GM12878 (cell line): ENCODE results near the gene MORF4L2. TPM values are rescaled to one million over a fixed set of nuclear protein-coding genes. Genes with fewer than 3 reads are reported as not detected.
A peak's percentile ranks its signal among the peaks of the same experiment; 100 is the strongest.

Experiments used
- JUND ChIP-seq: IDR thresholded peaks from 2 replicates; pipeline ENCODE4 v1.6.1; 2012; ENCODE audit warnings: low read depth, mild to moderate bottlenecking, low read length, improper control_type of control experiment, moderate library complexity
- NFXL1 ChIP-seq: fragments of 450-650 bp; IDR thresholded peaks from 2 replicates; pipeline ENCODE4 v1.6.1; 2017; ENCODE audit warnings: antibody characterized with exemption, mild to moderate bottlenecking, borderline replicate concordance
- RBBP5 ChIP-seq: fragments of 200-600 bp; sonication (generic); conservative IDR thresholded peaks from 2 replicates; pipeline ENCODE4 v1.6.1; 2016
- SMAD5 ChIP-seq: IDR thresholded peaks from 2 replicates; pipeline ENCODE4 v1.6.1; 2016; ENCODE audit warnings: antibody characterized with exemption, low read depth
- ZNF217 ChIP-seq: fragments of 450-650 bp; IDR thresholded peaks from 2 replicates; pipeline ENCODE4 v1.6.1; 2017; ENCODE audit warnings: antibody characterized with exemption, mild to moderate bottlenecking
- polyA plus RNA-seq, 11 experiments: library from polyadenylated mRNA; depleted of rRNA in 4 of 11; unstranded in 6 of 11; stranded (reverse) in 5 of 11; fragments of >200 nt; fragmentation: Nextera tagmentation in 4 of 11; fragmentation: Illumina TruSeq in 1 of 11; extraction: Ambion mirVana in 4 of 11; extraction: Trizol in 1 of 11; gene quantifications; 1 replicate in 1 of 11; 2 replicates in 10 of 11; pipeline versions ENCODE4 v1.2.1 to v1.2.3, GENCODE V29; 2011 to 2016; ENCODE audit warnings: inconsistent platforms in 2 of 11, missing spikeins in 2 of 11, low read depth in 1 of 11
- total RNA-seq, 4 experiments: library from RNA; depleted of rRNA in 3 of 4; stranded (reverse); fragments of >200 nt in 3 of 4; fragmentation: Illumina TruSeq in 1 of 4; extraction: Trizol in 1 of 4; gene quantifications; 2 replicates each; pipeline versions ENCODE4 v1.2.1 to v1.2.3, GENCODE V29; 2013 to 2021
- TF ChIP-seq, protein P1 (sequence below): IDR thresholded peaks from 2 replicates; pipeline ENCODE4 v1.6.1; 2011; ENCODE audit warnings: low read depth, low read length, improper control_type of control experiment, borderline replicate concordance
- TF ChIP-seq, protein P2 (sequence below): IDR thresholded peaks from 2 replicates; pipeline ENCODE4 v1.6.1; 2012; ENCODE audit warnings: improper control_type of control experiment, low read depth, low read length; ENCODE audit not compliant: insufficient replicate concordance

MORF4L2 gene
- total and polyA plus RNA-seq, 10 of the 15 experiments (the other 5 are each of a cell fraction or from before 2014, with no cell fraction given), result 118 to 311 (median 199) TPM

DNA sequence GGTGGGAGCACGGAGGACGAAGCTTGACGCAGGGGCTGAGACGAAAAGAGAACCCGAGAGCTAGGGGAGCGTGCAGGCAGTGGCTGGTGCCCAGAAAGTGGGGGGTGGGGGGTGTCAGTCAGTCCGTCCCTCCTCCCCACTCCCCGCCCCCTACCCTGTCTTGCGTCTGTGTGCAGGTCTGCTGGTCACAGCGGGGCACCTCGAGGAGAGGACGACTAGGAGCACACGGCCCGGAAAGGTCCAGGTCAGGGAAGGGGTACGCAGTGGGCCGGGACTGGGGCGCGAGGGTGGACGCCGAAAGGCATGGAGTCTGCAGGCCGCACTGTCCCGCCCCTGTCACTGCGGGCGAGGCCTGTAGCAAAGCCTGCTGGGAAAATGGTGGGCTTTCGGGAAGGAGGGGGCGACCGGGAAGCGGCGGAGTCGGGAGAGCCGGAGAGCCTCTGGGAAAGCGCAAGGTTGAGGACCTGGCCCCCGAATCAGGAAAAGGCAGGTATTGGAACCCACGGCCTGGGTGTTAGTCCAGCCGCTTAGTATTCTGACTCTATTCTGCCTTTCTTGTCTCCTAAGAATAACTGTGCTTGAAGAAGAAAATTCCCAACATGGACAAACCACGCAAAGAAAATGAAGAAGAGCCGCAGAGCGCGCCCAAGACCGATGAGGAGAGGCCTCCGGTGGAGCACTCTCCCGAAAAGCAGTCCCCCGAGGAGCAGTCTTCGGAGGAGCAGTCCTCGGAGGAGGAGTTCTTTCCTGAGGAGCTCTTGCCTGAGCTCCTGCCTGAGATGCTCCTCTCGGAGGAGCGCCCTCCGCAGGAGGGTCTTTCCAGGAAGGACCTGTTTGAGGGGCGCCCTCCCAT is 57.0 kb downstream of the MORF4L2 start (continued):
- TF ChIP-seq, protein P1, sequence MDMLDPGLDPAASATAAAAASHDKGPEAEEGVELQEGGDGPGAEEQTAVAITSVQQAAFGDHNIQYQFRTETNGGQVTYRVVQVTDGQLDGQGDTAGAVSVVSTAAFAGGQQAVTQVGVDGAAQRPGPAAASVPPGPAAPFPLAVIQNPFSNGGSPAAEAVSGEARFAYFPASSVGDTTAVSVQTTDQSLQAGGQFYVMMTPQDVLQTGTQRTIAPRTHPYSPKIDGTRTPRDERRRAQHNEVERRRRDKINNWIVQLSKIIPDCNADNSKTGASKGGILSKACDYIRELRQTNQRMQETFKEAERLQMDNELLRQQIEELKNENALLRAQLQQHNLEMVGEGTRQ, result no peak
- TF ChIP-seq, protein P2, sequence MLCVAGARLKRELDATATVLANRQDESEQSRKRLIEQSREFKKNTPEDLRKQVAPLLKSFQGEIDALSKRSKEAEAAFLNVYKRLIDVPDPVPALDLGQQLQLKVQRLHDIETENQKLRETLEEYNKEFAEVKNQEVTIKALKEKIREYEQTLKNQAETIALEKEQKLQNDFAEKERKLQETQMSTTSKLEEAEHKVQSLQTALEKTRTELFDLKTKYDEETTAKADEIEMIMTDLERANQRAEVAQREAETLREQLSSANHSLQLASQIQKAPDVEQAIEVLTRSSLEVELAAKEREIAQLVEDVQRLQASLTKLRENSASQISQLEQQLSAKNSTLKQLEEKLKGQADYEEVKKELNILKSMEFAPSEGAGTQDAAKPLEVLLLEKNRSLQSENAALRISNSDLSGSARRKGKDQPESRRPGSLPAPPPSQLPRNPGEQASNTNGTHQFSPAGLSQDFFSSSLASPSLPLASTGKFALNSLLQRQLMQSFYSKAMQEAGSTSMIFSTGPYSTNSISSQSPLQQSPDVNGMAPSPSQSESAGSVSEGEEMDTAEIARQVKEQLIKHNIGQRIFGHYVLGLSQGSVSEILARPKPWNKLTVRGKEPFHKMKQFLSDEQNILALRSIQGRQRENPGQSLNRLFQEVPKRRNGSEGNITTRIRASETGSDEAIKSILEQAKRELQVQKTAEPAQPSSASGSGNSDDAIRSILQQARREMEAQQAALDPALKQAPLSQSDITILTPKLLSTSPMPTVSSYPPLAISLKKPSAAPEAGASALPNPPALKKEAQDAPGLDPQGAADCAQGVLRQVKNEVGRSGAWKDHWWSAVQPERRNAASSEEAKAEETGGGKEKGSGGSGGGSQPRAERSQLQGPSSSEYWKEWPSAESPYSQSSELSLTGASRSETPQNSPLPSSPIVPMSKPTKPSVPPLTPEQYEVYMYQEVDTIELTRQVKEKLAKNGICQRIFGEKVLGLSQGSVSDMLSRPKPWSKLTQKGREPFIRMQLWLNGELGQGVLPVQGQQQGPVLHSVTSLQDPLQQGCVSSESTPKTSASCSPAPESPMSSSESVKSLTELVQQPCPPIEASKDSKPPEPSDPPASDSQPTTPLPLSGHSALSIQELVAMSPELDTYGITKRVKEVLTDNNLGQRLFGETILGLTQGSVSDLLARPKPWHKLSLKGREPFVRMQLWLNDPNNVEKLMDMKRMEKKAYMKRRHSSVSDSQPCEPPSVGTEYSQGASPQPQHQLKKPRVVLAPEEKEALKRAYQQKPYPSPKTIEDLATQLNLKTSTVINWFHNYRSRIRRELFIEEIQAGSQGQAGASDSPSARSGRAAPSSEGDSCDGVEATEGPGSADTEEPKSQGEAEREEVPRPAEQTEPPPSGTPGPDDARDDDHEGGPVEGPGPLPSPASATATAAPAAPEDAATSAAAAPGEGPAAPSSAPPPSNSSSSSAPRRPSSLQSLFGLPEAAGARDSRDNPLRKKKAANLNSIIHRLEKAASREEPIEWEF, result no peak
- TF ChIP-seq SMAD5 (0 out of 2 replicates have a peak, but pooled peaks have one; percentile 1), RBBP5 (no peak), NFXL1 (0 out of 2 replicates have a peak, but pooled peaks have one; percentile 67), JUND (no peak), ZNF217 (no peak)
